Heart left ventricle (tissue), 16 donors: ENCODE results near the gene CDK5R1. TPM values are rescaled to one million over a fixed set of nuclear protein-coding genes. Genes with fewer than 3 reads are reported as not detected.

Source experiments
- ATAC-seq, 4 donors: fragments of 200-7000 bp; cut with Tn5 transposase; one replicate each; pipeline ENCODE4 v1.9.1; 2020 to 2022; ENCODE audit warnings: moderate library complexity in 4 of 4, mild to moderate bottlenecking in 3 of 4, moderate number of reproducible peaks in 1 of 4
- DNase-seq, 5 donors: peaks; one replicate each; pipeline ENCODE4 v3.0.0-alpha.2; 2020
- H3K27ac ChIP-seq, 12 donors: fragments of 200-600 bp; sonication (generic) in 4 of 12; one replicate each; pipeline versions ENCODE4 v1.5.0 to v1.8.0; 2016 to 2022; ENCODE audit warnings: mild to moderate bottlenecking in 2 of 12
- H3K27me3 ChIP-seq, 9 donors: fragments of 200-600 bp; sonication (generic) in 2 of 9; one replicate each; pipeline versions ENCODE4 v1.5.1 to v1.8.0; 2016 to 2022; ENCODE audit warnings: mild to moderate bottlenecking in 3 of 9
- H3K36me3 ChIP-seq, 9 donors: fragments of 200-600 bp; sonication (generic) in 2 of 9; one replicate each; pipeline versions ENCODE4 v1.5.0 to v1.8.0; 2018 to 2022; ENCODE audit warnings: mild to moderate bottlenecking in 2 of 9
- H3K4me1 ChIP-seq, 12 donors: fragments of 200-600 bp; sonication (generic) in 4 of 12; one replicate each; pipeline versions ENCODE4 v1.5.0 to v1.8.0; 2016 to 2022; ENCODE audit warnings: mild to moderate bottlenecking in 3 of 12
- H3K4me3 ChIP-seq, 12 donors: fragments of 200-600 bp; sonication (generic) in 4 of 12; one replicate each; pipeline versions ENCODE4 v1.5.0 to v1.8.0; 2017 to 2022; ENCODE audit warnings: mild to moderate bottlenecking in 9 of 12, moderate library complexity in 4 of 12
- H3K9me3 ChIP-seq, 12 donors: fragments of 200-600 bp; sonication (generic) in 4 of 12; one replicate each; pipeline versions ENCODE4 v1.5.0 to v1.8.0; 2016 to 2022; ENCODE audit warnings: mild to moderate bottlenecking in 1 of 12
- POLR2A ChIP-seq, 2 donors: fragments of 450-650 bp; IDR thresholded peaks; one replicate each; pipeline ENCODE4 v1.6.1; 2017; ENCODE audit warnings: antibody characterized with exemption in 2 of 2, mild to moderate bottlenecking in 2 of 2, moderate library complexity in 2 of 2
- WGBS, 4 donors: extraction: QIAGEN DNeasy Blood & Tissue Kit in 2 of 4; methylation state at CpG; one replicate each; pipeline versions ENCODE4 v1.1.5 to v1.1.7; 2013 to 2018; 5-methylcytosine and 5-hydroxymethylcytosine counted together
- intact Hi-C, 10 donors: fragments of 100-400 bp; cut with DNase I; formaldehyde crosslinking; loops; one replicate each; pipeline versions ENCODE4 v1.11.1 to v1.14.2; 2022
- polyA plus RNA-seq, 2 donors: library from polyadenylated mRNA; stranded (reverse); fragments of 200-250 nt; gene quantifications; one replicate each; pipeline ENCODE4 v1.2.3, GENCODE V29; 2013
- total RNA-seq, 9 donors: library from RNA; depleted of rRNA in 2 of 9; stranded (reverse); fragments of >200 nt in 2 of 9; fragmentation: NEBNext Ultra II Directional in 3 of 9; extraction: Animal tissue kit (Norgen Biotek cat#: 25700) in 3 of 9; gene quantifications; one replicate each; pipeline versions ENCODE4 v1.1.0 to v1.2.4, GENCODE V29; 2016 to 2023
- TF ChIP-seq, protein P1 (sequence below), 12 donors: fragments of 200-600 bp; sonication (generic) in 4 of 12; IDR thresholded peaks; one replicate each; pipeline versions ENCODE4 v1.5.0 to v1.8.0; 2018 to 2022; ENCODE audit warnings: antibody characterized with exemption in 12 of 12, mild to moderate bottlenecking in 5 of 12
- donor health status: ischemic (EF 13 %, LVEDD 7.1; RV severe dilation, severe dysfunction).
- donor health status: healthy with polysubstance abuse.
- donor health status: DM: no; HTN: yes; CAD: no.
- donor health status: DM: no; HTN: no; CAD: no.
- donor health status: ischemic (EF 25% LVEDD 6.9; RV normal size, moderate dysfunction).
- donor health status: ischemic (EF 25% LVEDD 5.7; RV mildly dilated, moderate dysfunction).
- donor health status: healthy.
- donor health status: DM: yes; HTN: yes; CAD: no.
- donor health status: ischemic (EF 35%, LVEDD 5.7; RV mildly dilated, moderate dysfunction).
- donor health status: nonischemic (EF 11% LVEDD 7.7; RV severe dilation, severe dysfunction).
- donor health status: DM: yes; HTN: yes; CAD: no.
- donor health status: PGD.
- donor health status: ischemic (EF 29% LVEDD 5.4; RV normal size, mild dysfunction).
- donor health status: nonischemic (EF 23%, LVEDD 6.1; RV moderate dilation, normal function).

Gene CDK5R1
- total and polyA plus RNA-seq, 11 donors, result 0.57 to 2.9 (median 1.5) TPM

DNA sequence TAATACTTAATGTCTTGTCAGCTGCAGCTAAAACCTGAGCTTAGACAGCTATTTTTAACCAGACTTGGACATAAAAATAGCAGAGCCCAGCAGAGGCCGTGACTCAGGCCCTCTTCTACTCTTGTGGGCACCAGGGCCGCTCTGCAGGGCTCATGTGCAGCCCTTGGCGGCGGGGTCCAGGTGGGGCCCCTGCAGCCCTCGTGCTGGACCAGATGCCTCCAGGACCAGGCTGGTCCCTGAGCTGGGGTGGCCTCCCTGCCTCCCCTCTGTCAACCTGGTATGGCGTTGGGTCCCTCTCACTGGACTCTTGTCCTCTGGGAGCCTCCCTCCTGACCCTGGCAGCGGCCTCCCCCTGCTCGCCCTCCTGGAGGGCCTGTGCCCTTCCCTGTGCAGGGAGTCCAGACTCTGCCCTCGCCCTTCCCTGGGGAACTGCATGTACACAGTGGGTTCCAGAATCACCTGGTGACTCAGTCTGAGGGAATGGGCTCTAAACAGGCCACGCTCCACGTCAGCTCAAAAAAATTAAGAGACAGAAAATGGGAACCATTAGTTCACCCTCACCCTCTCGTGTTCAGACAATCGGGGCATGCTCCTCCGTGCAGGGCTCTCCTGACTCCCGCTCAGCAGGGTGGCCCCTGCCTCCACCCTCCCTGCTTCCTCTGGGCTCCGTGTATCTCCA lies 9.7 kb downstream of the CDK5R1 start:
- no peaks in the 10 kb centered on the region for H3K27me3 ChIP-seq
- peaks cover 0 to 48% (median 23%) of the 10 kb centered on the region in 12 donors for H3K4me1 ChIP-seq
- intact Hi-C loops, result loop anchor here in 2 of 10 donors (10.0 kb wide), 2 partner anchors 98 to 118 kb away; no protein-coding TSS in a partner anchor
- DNase-seq, result peak in 2 of 5 donors; percentile 46 to 51
- WGBS, 4 donors, result 73 to 86% (median 79%) methylated on average over 12 to 16 of the region's 16 CpGs
- H3K36me3 ChIP-seq, result peaks cover 0 to 3% (median 0%) of the 10 kb centered on the region in 9 donors
- no peak overlapping the region for H3K4me3 ChIP-seq
- H3K27ac ChIP-seq, result peak overlapping the region in 7 of 12 donors; percentile 29 to 78 (median 43)
- ATAC-seq, result peak; percentile 59 to 84 (median 73)
- H3K9me3 ChIP-seq, result no peaks in the 10 kb centered on the region
- no peak for TF ChIP-seq POLR2A (IDR thresholded peaks at IDR 0.05)
- TF ChIP-seq, protein P1, sequence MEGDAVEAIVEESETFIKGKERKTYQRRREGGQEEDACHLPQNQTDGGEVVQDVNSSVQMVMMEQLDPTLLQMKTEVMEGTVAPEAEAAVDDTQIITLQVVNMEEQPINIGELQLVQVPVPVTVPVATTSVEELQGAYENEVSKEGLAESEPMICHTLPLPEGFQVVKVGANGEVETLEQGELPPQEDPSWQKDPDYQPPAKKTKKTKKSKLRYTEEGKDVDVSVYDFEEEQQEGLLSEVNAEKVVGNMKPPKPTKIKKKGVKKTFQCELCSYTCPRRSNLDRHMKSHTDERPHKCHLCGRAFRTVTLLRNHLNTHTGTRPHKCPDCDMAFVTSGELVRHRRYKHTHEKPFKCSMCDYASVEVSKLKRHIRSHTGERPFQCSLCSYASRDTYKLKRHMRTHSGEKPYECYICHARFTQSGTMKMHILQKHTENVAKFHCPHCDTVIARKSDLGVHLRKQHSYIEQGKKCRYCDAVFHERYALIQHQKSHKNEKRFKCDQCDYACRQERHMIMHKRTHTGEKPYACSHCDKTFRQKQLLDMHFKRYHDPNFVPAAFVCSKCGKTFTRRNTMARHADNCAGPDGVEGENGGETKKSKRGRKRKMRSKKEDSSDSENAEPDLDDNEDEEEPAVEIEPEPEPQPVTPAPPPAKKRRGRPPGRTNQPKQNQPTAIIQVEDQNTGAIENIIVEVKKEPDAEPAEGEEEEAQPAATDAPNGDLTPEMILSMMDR (IDR thresholded peaks at IDR 0.05), result no peak

DNA sequence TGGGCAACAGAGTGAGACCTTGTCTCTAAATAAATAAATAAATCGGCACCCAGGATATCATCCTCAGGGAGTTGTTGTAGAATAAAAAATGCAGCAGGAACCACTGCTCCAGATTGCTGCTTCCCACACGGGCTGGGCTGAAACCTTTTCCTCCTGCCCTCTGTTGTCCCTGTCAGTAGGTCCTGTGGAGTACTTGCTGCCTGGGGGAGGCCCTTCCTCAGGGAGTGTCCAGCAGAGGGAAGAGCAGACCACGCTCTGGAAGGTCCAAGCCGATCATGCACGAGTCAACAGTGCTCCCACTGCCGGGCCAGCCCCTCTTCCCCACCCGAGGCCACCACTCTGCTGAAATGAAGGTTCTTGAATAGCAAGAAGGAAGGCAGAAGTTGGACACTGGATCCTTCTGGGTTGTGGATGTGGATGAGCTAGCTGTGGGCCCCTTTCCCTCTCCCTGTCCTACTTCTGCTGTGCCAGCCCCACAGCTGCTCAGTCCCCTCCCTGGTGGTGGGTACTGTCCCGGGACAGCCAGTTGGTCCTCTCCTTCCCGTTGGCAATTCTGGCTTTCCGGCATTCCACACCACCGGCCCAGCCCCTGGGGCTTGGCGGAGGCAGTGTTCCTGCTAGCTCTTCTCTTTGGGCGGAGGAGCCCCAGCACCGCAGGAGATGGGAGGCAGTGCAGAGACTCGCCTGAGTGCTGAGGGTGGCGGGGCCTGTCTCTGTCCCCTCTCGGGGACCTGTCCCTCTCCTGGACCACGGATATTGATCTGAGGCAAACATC lies 10.8 kb downstream of the CDK5R1 start:
- H3K4me3 ChIP-seq, result no peak overlapping the region
- no peak for ATAC-seq
- peaks cover 0 to 3% (median 0%) of the 10 kb centered on the region in 9 donors for H3K36me3 ChIP-seq
- WGBS, 4 donors, result 85 to 90% (median 88%) methylated on average over 17 to 18 of the region's 18 CpGs
- TF ChIP-seq, protein P1 (IDR thresholded peaks at IDR 0.05), result peak in 2 of 12 donors; percentile 5 to 9
- no peak for TF ChIP-seq POLR2A (IDR thresholded peaks at IDR 0.05)
- H3K27ac ChIP-seq, result no peak overlapping the region
- peak in 1 of 5 donors; percentile 21 for DNase-seq
- H3K4me1 ChIP-seq, result peaks cover 0 to 39% (median 22%) of the 10 kb centered on the region in 12 donors
- H3K9me3 ChIP-seq, result no peaks in the 10 kb centered on the region
- intact Hi-C loops, result loop anchor here in 2 of 10 donors (10.0 kb wide), 2 partner anchors 97 to 117 kb away; no protein-coding TSS in a partner anchor
- no peaks in the 10 kb centered on the region for H3K27me3 ChIP-seq

DNA sequence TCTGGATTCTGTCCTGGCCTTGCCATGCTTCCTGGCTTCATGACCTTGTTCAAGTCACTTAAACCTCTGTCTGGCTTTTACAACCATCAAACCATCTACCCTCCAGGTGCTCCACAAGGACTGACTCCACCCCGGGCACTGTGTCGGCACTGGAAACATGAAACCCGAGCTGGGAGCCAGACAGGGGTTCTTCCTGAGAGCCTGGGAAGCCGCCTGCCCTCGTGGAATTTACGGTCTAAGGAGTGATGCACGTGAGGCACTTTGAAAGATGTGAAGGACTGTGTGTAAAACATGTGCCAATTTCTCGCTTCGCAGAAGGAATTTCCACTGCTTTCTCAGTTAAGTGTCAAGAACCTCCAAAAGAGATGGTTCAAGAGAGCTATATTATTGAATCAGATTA lies 11.6 kb downstream of the CDK5R1 start:
- TF ChIP-seq POLR2A (IDR thresholded peaks at IDR 0.05), result no peak
- TF ChIP-seq, protein P1 (IDR thresholded peaks at IDR 0.05), result no peak
- intact Hi-C loops, result loop anchor here in 2 of 10 donors (10.0 kb wide), 2 partner anchors 96 to 116 kb away; no protein-coding TSS in a partner anchor
- H3K4me3 ChIP-seq, result no peak overlapping the region
- no peak overlapping the region for H3K27ac ChIP-seq
- no peaks in the 10 kb centered on the region for H3K9me3 ChIP-seq
- H3K27me3 ChIP-seq, result no peaks in the 10 kb centered on the region
- ATAC-seq (no peak), DNase-seq (no peak)
- H3K4me1 ChIP-seq, result peaks cover 0 to 39% (median 20%) of the 10 kb centered on the region in 12 donors
- H3K36me3 ChIP-seq, result peaks cover 0 to 3% (median 0%) of the 10 kb centered on the region in 9 donors
- 82 to 91% (median 88%) methylated on average over 9 of the region's 9 CpGs for WGBS, 4 donors

DNA sequence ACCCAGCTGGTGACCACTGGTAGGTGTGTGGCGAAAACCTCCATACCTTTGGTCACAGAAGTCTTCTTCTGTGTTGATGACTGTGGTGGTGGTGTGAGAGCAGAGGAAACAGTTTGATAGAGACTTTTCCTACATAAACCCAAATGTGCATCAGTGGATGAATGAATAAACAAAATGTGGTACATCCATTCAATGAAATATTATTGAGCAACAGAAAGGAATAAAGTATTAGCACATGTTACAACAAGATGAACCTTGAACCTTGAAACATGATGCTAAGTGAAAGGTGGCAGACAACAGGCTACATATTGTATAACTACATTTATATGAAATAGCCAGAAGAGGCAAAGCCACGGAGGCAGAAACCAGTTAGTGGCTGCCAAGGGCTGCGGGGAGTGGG lies 15.2 kb downstream of the CDK5R1 start:
- Histone ChIP-seq H3K4me1 (peaks cover 0 to 34% (median under 1%) of the 10 kb centered on the region in 12 donors), H3K36me3 (no peaks in the 10 kb centered on the region), H3K9me3 (no peaks in the 10 kb centered on the region), H3K4me3 (no peak overlapping the region), H3K27me3 (no peaks in the 10 kb centered on the region), H3K27ac (no peak overlapping the region)
- WGBS, 4 donors, result 97 to 99% (median 97%) methylated on average over 3 of the region's 3 CpGs
- intact Hi-C loops, result no loop called here
- ATAC-seq (no peak), DNase-seq (no peak)
- no peak for TF ChIP-seq POLR2A (IDR thresholded peaks at IDR 0.05)
- TF ChIP-seq, protein P1 (IDR thresholded peaks at IDR 0.05), result no peak
